ENCODE measurements around the gene CD109. TPM values are rescaled to one million over a fixed set of nuclear protein-coding genes. Genes with fewer than 3 reads are reported as not detected.

Gene CD109
- total and polyA plus RNA-seq, 2 of the 4 experiments (the other 2 are of a cell fraction), result 3.6 to 5.0 TPM

GRCh38 chr6:73768558-73768957 is 72.6 kb downstream of the CD109 start:
- Histone ChIP-seq H3K56ac (ENCODE audit: extremely low read depth, insufficient read depth, low read length) (no peak overlapping the region), H3K23ac (ENCODE audit: low read depth, low read length) (no peak overlapping the region), H3K27me3 (ENCODE audit: control insufficient read depth, insufficient read depth, low read length) (no peaks in the 10 kb centered on the region), H3K9me3 (ENCODE audit: control insufficient read depth, insufficient read depth, low read length) (no peaks in the 10 kb centered on the region), H2BK5ac (ENCODE audit: low read depth, low read length, poor library complexity, severe bottlenecking) (no peak overlapping the region), H4K91ac (ENCODE audit: insufficient read depth, low read depth, low read length) (no peak overlapping the region), H2BK20ac (ENCODE audit: low read depth, low read length) (no peak overlapping the region), H3K36me3 (ENCODE audit: control insufficient read depth, insufficient read depth, low read length) (peaks cover 1% of the 10 kb centered on the region; the same call in 1 of the 2 replicates), H3K9me1 (ENCODE audit: insufficient read depth, low read length) (no peaks in the 10 kb centered on the region), H3K4me1 (ENCODE audit: control insufficient read depth, insufficient read depth, low read length) (no peaks in the 10 kb centered on the region), H3K18ac (ENCODE audit: low read depth, low read length) (no peak overlapping the region), H3K9ac (ENCODE audit: low read depth, low read length) (no peak overlapping the region), H2AFZ (replicated peaks; ENCODE audit: low read length, poor library complexity) (no peak overlapping the region), H2BK120ac (ENCODE audit: low read depth, low read length) (no peak overlapping the region), H3K14ac (replicated peaks; ENCODE audit: low read depth, low read length) (peak overlapping the region; percentile 78), H3K4me3 (ENCODE audit: insufficient read depth, low read depth, low read length) (no peak overlapping the region), H3K27ac (ENCODE audit: insufficient read depth, low read length) (no peak overlapping the region), H3K79me1 (ENCODE audit: low read depth in 1 of 2, low read length in 2 of 2) (no peaks in the 10 kb centered on the region), H4K8ac (ENCODE audit: low read depth in 2 of 2, low read length in 2 of 2) (no peak overlapping the region), H3K4ac (ENCODE audit: low read depth, low read length) (no peak overlapping the region), H2BK15ac (ENCODE audit: low read depth, low read length) (no peak overlapping the region), H2AK9ac (replicated peaks; ENCODE audit: low read depth, low read length, poor library complexity) (no peak overlapping the region), H2AK5ac (ENCODE audit: low read depth, low read length) (no peak overlapping the region), H4K20me1 (ENCODE audit: insufficient read depth, low read length) (no peaks in the 10 kb centered on the region), H4K5ac (ENCODE audit: low read depth, low read length) (no peak overlapping the region), H3K4me2 (ENCODE audit: low read depth, low read length) (no peak overlapping the region)
- dilution Hi-C loops (cut with HindIII; ENCODE audit: low sequenced_read_pairs, unreplicated experiment), result no loop called here
- ChIA-PET POLR2A (ENCODE audit: unreplicated experiment) (no interaction called here), CTCF (interaction anchor here (0.6 to 1.1 kb wide), 2 partner anchors 230 to 1440 kb away, joined by 3 to 4 read pairs; no protein-coding TSS in a partner anchor)
- DNase-seq, result no peak
- no CpG with 5 or more reads among the region's 1 CpG for WGBS, 2 experiments (ENCODE audit: extremely low coverage in 2 of 2, insufficient read length in 1 of 2)
- ATAC-seq (ENCODE audit: low read depth), result no peak
- TF ChIP-seq CEBPB (IDR thresholded peaks at IDR 0.05; ENCODE audit: low read depth, low read length) (peak; percentile 66), SMC3 (IDR thresholded peaks at IDR 0.05; ENCODE audit: low read depth, low read length) (no peak)
- BruUV-seq (replicated peaks), result no TSS peak
- intact Hi-C loops (cut with micrococcal nuclease), result no loop called here
- in situ Hi-C loops (cut with MboI; ENCODE audit: low sequenced_read_pairs), result no loop called here

All from IMR-90 (cell line).